ENCODE data around the gene KRTAP10-2. TPM values are rescaled to one million over a fixed set of nuclear protein-coding genes. Genes with fewer than 3 reads are reported as not detected.

The KRTAP10-2 gene
- total and polyA plus RNA-seq, 2 donors from 2014 or later, result not detected

DNA sequence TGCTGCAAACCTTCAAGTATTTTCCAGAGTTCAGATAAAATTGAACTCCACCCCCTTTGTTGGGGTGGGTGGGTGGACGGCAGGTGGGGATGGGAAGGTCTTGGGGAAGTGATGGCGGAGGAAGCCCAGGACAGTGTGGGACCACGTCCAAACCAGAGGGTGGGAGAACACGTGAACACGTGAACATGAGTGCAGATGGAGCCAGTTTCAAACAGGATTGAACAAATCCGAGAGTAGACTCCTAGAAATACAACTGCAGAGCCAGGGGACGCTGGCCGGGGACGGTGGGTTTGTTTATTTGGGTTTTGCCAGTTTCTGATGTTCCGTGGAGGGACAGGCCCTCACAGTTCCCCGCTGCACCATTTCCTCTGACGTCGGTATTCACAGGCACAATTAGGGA is 2.9 kb downstream of the KRTAP10-2 start:
- TF ChIP-seq, protein P1, sequence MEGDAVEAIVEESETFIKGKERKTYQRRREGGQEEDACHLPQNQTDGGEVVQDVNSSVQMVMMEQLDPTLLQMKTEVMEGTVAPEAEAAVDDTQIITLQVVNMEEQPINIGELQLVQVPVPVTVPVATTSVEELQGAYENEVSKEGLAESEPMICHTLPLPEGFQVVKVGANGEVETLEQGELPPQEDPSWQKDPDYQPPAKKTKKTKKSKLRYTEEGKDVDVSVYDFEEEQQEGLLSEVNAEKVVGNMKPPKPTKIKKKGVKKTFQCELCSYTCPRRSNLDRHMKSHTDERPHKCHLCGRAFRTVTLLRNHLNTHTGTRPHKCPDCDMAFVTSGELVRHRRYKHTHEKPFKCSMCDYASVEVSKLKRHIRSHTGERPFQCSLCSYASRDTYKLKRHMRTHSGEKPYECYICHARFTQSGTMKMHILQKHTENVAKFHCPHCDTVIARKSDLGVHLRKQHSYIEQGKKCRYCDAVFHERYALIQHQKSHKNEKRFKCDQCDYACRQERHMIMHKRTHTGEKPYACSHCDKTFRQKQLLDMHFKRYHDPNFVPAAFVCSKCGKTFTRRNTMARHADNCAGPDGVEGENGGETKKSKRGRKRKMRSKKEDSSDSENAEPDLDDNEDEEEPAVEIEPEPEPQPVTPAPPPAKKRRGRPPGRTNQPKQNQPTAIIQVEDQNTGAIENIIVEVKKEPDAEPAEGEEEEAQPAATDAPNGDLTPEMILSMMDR (IDR thresholded peaks at IDR 0.05; ENCODE audit: borderline replicate concordance, extremely low read depth, insufficient read depth), result no peak
- no peaks in the 10 kb centered on the region for H3K9me3 ChIP-seq (ENCODE audit: control insufficient read depth in 2 of 3, insufficient read depth in 1 of 3, low read length in 3 of 3)
- H3K36me3 ChIP-seq (ENCODE audit: control insufficient read depth in 2 of 3, insufficient read depth in 3 of 3, low read length in 3 of 3), result no peaks in the 10 kb centered on the region
- no peak overlapping the region for H3K4me3 ChIP-seq (ENCODE audit: low read length in 3 of 3)
- H3K27ac ChIP-seq (ENCODE audit: low read depth in 2 of 2, low read length in 2 of 2), result no peak overlapping the region
- no peak for DNase-seq
- no peak overlapping the region for H3K9ac ChIP-seq (ENCODE audit: low read length in 3 of 3)
- H3K4me1 ChIP-seq (ENCODE audit: control insufficient read depth in 2 of 3, insufficient read depth in 2 of 3, low read depth in 1 of 3, low read length in 3 of 3), result no peaks in the 10 kb centered on the region
- intact Hi-C loops (cut with DNase I), result no loop called here
- no peak for FAIRE-seq
- no peaks in the 10 kb centered on the region for H3K27me3 ChIP-seq (ENCODE audit: control insufficient read depth, insufficient read depth, low read length)

DNA sequence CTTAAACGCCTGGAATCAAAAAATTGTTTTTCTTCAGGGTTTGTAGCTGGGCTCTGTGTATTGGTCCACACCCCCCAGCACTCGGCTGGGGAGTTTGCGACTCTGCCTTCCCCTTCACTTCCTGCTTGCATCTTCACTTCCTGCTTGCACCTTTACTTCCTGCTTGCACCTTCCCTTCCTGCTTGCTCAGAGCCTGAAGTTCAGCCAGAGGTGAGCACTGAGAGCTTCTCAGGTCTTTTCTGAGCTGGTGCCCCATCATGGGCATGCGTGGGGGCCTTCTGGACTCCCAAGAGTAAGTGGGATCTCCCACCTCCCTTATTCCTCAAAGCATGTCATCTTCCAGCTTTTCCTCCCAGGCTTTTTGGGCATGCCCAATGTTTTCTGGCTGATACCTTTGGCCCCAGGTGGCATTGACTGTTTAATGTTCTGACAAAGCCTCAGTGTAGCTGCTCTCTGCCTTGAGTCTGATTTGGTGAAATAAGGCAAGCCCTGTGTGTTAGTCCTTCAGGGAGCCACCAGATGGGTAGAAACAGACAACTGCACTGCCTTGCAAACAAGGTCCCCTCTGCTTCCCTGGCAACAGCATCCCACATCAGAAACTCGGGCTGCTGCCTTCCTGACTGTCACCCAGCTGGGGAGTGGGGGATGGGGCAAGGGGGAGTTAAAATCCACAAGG is 3.5 kb downstream of the KRTAP10-2 start:
- intact Hi-C loops (cut with DNase I), result no loop called here
- Histone ChIP-seq H3K4me1 (ENCODE audit: control insufficient read depth in 2 of 3, insufficient read depth in 2 of 3, low read depth in 1 of 3, low read length in 3 of 3) (no peaks in the 10 kb centered on the region), H3K9me3 (ENCODE audit: control insufficient read depth in 2 of 3, insufficient read depth in 1 of 3, low read length in 3 of 3) (peaks cover 0 to 2% (median 0%) of the 10 kb centered on the region in 3 donors), H3K36me3 (ENCODE audit: control insufficient read depth in 2 of 3, insufficient read depth in 3 of 3, low read length in 3 of 3) (no peaks in the 10 kb centered on the region), H3K9ac (ENCODE audit: low read length in 3 of 3) (no peak overlapping the region), H3K27ac (ENCODE audit: low read depth in 2 of 2, low read length in 2 of 2) (no peak overlapping the region), H3K27me3 (ENCODE audit: control insufficient read depth, insufficient read depth, low read length) (no peaks in the 10 kb centered on the region), H3K4me3 (ENCODE audit: low read length in 3 of 3) (no peak overlapping the region)
- TF ChIP-seq, protein P1 (IDR thresholded peaks at IDR 0.05; ENCODE audit: borderline replicate concordance, extremely low read depth, insufficient read depth), result no peak
- FAIRE-seq (no peak), DNase-seq (no peak)

DNA sequence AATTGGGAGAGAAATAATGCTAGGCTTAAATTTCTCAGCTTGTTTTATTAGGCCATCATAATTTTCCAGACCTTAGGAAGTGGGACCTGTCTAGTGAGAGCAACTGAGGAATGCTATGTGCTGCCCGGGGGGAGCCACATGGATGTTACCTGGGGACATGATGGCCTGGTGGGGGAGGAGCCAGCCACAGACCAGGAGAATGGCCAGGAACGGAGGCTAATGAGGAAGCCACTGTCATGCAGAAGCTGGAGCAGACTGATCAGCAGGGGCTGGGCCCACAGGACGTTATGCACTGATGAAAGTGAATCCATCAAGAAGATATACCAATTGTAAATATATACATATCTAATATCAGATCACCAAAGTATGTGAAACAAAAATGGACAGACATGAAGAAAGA is 6.7 kb downstream of the KRTAP10-2 start:
- no peak for FAIRE-seq
- Histone ChIP-seq H3K27me3 (ENCODE audit: control insufficient read depth, insufficient read depth, low read length) (no peaks in the 10 kb centered on the region), H3K9ac (ENCODE audit: low read length in 3 of 3) (no peak overlapping the region), H3K36me3 (ENCODE audit: control insufficient read depth in 2 of 3, insufficient read depth in 3 of 3, low read length in 3 of 3) (no peaks in the 10 kb centered on the region), H3K4me3 (ENCODE audit: low read length in 3 of 3) (no peak overlapping the region), H3K4me1 (ENCODE audit: control insufficient read depth in 2 of 3, insufficient read depth in 2 of 3, low read depth in 1 of 3, low read length in 3 of 3) (no peaks in the 10 kb centered on the region), H3K9me3 (ENCODE audit: control insufficient read depth in 2 of 3, insufficient read depth in 1 of 3, low read length in 3 of 3) (peaks cover 0 to 9% (median 0%) of the 10 kb centered on the region in 3 donors), H3K27ac (ENCODE audit: low read depth in 2 of 2, low read length in 2 of 2) (no peak overlapping the region)
- intact Hi-C loops (cut with DNase I), result no loop called here
- DNase-seq, result no peak
- TF ChIP-seq, protein P1 (IDR thresholded peaks at IDR 0.05; ENCODE audit: borderline replicate concordance, extremely low read depth, insufficient read depth), result no peak

DNA sequence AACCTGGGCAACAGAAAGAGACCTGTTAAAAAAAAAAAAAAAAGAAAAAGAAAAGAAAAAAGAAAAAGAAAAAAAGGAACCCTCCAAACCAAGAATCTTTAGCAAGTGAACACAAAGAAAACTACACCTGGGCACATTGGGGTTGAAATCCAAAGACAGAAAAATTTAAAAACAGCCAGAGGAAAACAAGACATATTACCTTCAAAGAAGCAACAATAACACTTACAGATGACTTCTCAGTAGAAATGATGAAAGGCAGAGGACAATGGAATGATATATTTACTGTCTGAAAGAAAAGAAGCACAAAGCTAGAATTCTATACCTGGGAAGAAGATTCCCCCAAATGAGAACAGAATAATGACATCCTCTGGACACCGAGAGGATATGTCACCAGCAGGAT is 8.6 kb downstream of the KRTAP10-2 start:
- Histone ChIP-seq H3K36me3 (ENCODE audit: control insufficient read depth in 2 of 3, insufficient read depth in 3 of 3, low read length in 3 of 3) (no peaks in the 10 kb centered on the region), H3K9ac (ENCODE audit: low read length in 3 of 3) (no peak overlapping the region), H3K4me3 (ENCODE audit: low read length in 3 of 3) (no peak overlapping the region), H3K27ac (ENCODE audit: low read depth in 2 of 2, low read length in 2 of 2) (no peak overlapping the region), H3K27me3 (ENCODE audit: control insufficient read depth, insufficient read depth, low read length) (no peaks in the 10 kb centered on the region), H3K4me1 (ENCODE audit: control insufficient read depth in 2 of 3, insufficient read depth in 2 of 3, low read depth in 1 of 3, low read length in 3 of 3) (no peaks in the 10 kb centered on the region), H3K9me3 (ENCODE audit: control insufficient read depth in 2 of 3, insufficient read depth in 1 of 3, low read length in 3 of 3) (peaks cover 0 to 9% (median 0%) of the 10 kb centered on the region in 3 donors)
- intact Hi-C loops (cut with DNase I), result no loop called here
- FAIRE-seq, result no peak
- TF ChIP-seq, protein P1 (IDR thresholded peaks at IDR 0.05; ENCODE audit: borderline replicate concordance, extremely low read depth, insufficient read depth), result no peak
- no peak for DNase-seq
